Tibial nerve (tissue), 3 donors: ENCODE results near the gene TMEM121.

Experiments
- CTCF ChIP-seq, 5 experiments: fragments of 200-600 bp in 3 of 5; fragments of 450-650 bp in 2 of 5; sonication (generic) in 3 of 5; IDR thresholded peaks; one replicate each; pipeline ENCODE4 v1.5.1; 2016 to 2019; ENCODE audit warnings: antibody characterized with exemption in 5 of 5, mild to moderate bottlenecking in 3 of 5, moderate library complexity in 2 of 5
- POLR2A ChIP-seq, 2 donors: fragments of 450-650 bp; IDR thresholded peaks; one replicate each; pipeline ENCODE4 v1.6.1; 2017; ENCODE audit warnings: antibody characterized with exemption in 2 of 2, mild to moderate bottlenecking in 2 of 2, moderate library complexity in 2 of 2

GRCh38 chr14:105479431-105480158 is 46.8 kb upstream of the TMEM121 start:
- TF ChIP-seq CTCF (IDR thresholded peaks at IDR 0.05) (no peak), POLR2A (IDR thresholded peaks at IDR 0.05) (no peak)
